ENCODE data around the gene HSPA1B. TPM values are rescaled to one million over a fixed set of nuclear protein-coding genes. Genes with fewer than 3 reads are reported as not detected.

Gene HSPA1B
- total and polyA plus RNA-seq, 2 of the 4 experiments (the other 2 are of a cell fraction) = 61.1 to 93.6 TPM

DNA sequence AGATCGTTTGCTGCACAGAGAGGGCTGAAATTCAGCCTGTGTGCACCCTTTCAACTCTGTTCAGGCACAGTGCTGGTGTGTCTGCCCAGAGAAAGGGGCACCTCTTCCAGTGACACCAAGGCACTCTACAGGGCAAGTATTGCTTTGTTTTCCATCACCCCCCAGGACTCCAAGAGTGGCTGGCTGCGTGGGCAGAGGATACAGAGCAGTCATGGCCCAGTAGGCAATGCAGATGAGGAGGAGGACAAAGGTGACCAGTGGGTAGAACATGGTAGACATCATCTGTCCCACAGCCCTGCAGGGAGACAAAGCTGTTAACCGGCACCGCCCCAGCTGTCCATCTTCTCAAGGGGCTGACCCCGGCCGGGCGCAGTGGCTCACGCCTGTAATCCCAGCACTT lies 41.8 kb downstream of the HSPA1B start:
- Histone ChIP-seq H2BK20ac (ENCODE audit: low read depth, low read length) (no peak overlapping the region), H2AK5ac (ENCODE audit: low read depth, low read length) (no peak overlapping the region), H3K18ac (ENCODE audit: low read depth, low read length) (no peak overlapping the region), H2BK120ac (ENCODE audit: low read depth, low read length) (no peak overlapping the region), H3K9me1 (ENCODE audit: insufficient read depth, low read length) (peaks cover 3% of the 10 kb centered on the region; the same call in 1 of the 2 replicates), H3K27ac (ENCODE audit: insufficient read depth, low read length) (no peak overlapping the region), H3K4ac (ENCODE audit: low read depth, low read length) (no peak overlapping the region), H2AK9ac (replicated peaks; ENCODE audit: low read depth, low read length, poor library complexity) (no peak overlapping the region), H4K5ac (ENCODE audit: low read depth, low read length) (no peak overlapping the region), H3K9me3 (ENCODE audit: control insufficient read depth, insufficient read depth, low read length) (no peaks in the 10 kb centered on the region), H3K4me1 (ENCODE audit: control insufficient read depth, insufficient read depth, low read length) (peaks cover 4% of the 10 kb centered on the region; the same call in 1 of the 2 replicates), H3K4me3 (ENCODE audit: insufficient read depth, low read depth, low read length) (no peak overlapping the region), H2BK5ac (ENCODE audit: low read depth, low read length, poor library complexity, severe bottlenecking) (no peak overlapping the region), H3K56ac (ENCODE audit: extremely low read depth, insufficient read depth, low read length) (no peak overlapping the region), H3K79me1 (ENCODE audit: low read depth in 1 of 2, low read length in 2 of 2) (peaks cover 0 to 4% of the 10 kb centered on the region in 2 experiments; a peak in 1 of 4 replicates), H4K8ac (ENCODE audit: low read depth in 2 of 2, low read length in 2 of 2) (no peak overlapping the region), H2BK15ac (ENCODE audit: low read depth, low read length) (no peak overlapping the region), H3K4me2 (ENCODE audit: low read depth, low read length) (no peak overlapping the region), H3K27me3 (ENCODE audit: control insufficient read depth, insufficient read depth, low read length) (no peaks in the 10 kb centered on the region), H3K36me3 (ENCODE audit: control insufficient read depth, insufficient read depth, low read length) (no peaks in the 10 kb centered on the region), H4K20me1 (ENCODE audit: insufficient read depth, low read length) (no peaks in the 10 kb centered on the region), H3K23ac (ENCODE audit: low read depth, low read length) (no peak overlapping the region; the same call in 1 of the 2 replicates), H3K9ac (ENCODE audit: low read depth, low read length) (no peak overlapping the region), H3K14ac (replicated peaks; ENCODE audit: low read depth, low read length) (no peak overlapping the region), H4K91ac (ENCODE audit: insufficient read depth, low read depth, low read length) (no peak overlapping the region), H2AFZ (replicated peaks; ENCODE audit: low read length, poor library complexity) (no peak overlapping the region)
- ChIA-PET CTCF (no interaction called here), POLR2A (ENCODE audit: unreplicated experiment) (no interaction called here)
- dilution Hi-C loops (cut with HindIII; ENCODE audit: low sequenced_read_pairs, unreplicated experiment) (no loop called here), intact Hi-C loops (cut with micrococcal nuclease) (no loop called here), in situ Hi-C loops (cut with MboI; ENCODE audit: low sequenced_read_pairs) (no loop called here)
- ATAC-seq (ENCODE audit: low read depth) (no peak), DNase-seq (no peak)
- no TSS peak for BruUV-seq (replicated peaks)
- 29% methylated on average over 1 of the region's 8 CpGs; no CpG with 5 or more reads in 1 of the 2 experiments for WGBS, 2 experiments (ENCODE audit: extremely low coverage in 2 of 2, insufficient read length in 1 of 2)
- TF ChIP-seq MAZ (IDR thresholded peaks at IDR 0.05; ENCODE audit: borderline replicate concordance, low read depth, low read length) (no peak), POLR2A (IDR thresholded peaks at IDR 0.05; ENCODE audit: low read depth, low read length) (no peak), BHLHE40 (IDR thresholded peaks at IDR 0.05; ENCODE audit: low read depth, low read length) (no peak), NFE2L2 (IDR thresholded peaks at IDR 0.05; ENCODE audit: low read depth, low read length) (no peak), SMC3 (IDR thresholded peaks at IDR 0.05; ENCODE audit: low read depth, low read length) (no peak), RCOR1 (IDR thresholded peaks at IDR 0.05; ENCODE audit: insufficient replicate concordance, low read length) (no peak), FOS (IDR thresholded peaks at IDR 0.05; ENCODE audit: low read depth, low read length) (no peak)
- TF ChIP-seq, protein P1, sequence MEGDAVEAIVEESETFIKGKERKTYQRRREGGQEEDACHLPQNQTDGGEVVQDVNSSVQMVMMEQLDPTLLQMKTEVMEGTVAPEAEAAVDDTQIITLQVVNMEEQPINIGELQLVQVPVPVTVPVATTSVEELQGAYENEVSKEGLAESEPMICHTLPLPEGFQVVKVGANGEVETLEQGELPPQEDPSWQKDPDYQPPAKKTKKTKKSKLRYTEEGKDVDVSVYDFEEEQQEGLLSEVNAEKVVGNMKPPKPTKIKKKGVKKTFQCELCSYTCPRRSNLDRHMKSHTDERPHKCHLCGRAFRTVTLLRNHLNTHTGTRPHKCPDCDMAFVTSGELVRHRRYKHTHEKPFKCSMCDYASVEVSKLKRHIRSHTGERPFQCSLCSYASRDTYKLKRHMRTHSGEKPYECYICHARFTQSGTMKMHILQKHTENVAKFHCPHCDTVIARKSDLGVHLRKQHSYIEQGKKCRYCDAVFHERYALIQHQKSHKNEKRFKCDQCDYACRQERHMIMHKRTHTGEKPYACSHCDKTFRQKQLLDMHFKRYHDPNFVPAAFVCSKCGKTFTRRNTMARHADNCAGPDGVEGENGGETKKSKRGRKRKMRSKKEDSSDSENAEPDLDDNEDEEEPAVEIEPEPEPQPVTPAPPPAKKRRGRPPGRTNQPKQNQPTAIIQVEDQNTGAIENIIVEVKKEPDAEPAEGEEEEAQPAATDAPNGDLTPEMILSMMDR (conservative IDR thresholded peaks at IDR 0.05; ENCODE audit: low read depth, low read length) = no peak
- TF ChIP-seq, protein P2, sequence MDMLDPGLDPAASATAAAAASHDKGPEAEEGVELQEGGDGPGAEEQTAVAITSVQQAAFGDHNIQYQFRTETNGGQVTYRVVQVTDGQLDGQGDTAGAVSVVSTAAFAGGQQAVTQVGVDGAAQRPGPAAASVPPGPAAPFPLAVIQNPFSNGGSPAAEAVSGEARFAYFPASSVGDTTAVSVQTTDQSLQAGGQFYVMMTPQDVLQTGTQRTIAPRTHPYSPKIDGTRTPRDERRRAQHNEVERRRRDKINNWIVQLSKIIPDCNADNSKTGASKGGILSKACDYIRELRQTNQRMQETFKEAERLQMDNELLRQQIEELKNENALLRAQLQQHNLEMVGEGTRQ (IDR thresholded peaks at IDR 0.05; ENCODE audit: low read depth, low read length) = no peak

All from IMR-90 (cell line).